COLO668 (cell line): ENCODE data around the gene MRPL58.
"Not testable (repeated sequence)": the region's sequence is repeated elsewhere in the genome, so short reads cannot be mapped to it uniquely, and the experiment has no call there.

Experiments used
- DNase-seq: peaks from one replicate; lab custom pipeline; 2025; ENCODE audit not compliant: unreplicated experiment; lab: John Stamatoyannopoulos, UW

The MRPL58 gene

GRCh38 chr17:74987418-74987908, 25.0 kb upstream of the MRPL58 start, which contains the start of gene CDR2L:
CDR2L (plus strand) TSS chr17:74987632; CDS start chr17:74988044, 412 bp downstream.
- peak; percentile 91 for DNase-seq

- peak; percentile 50 for DNase-seq
These were observed 24.4 kb upstream of the MRPL58 start for GRCh38 chr17:74987909-74988711.

GRCh38 chr17:74990581-74991105, 21.8 kb upstream of the MRPL58 start:
- no peak for DNase-seq

GRCh38 chr17:74992223-74992622, 20.2 kb upstream of the MRPL58 start:
- no peak for DNase-seq

- no peak for DNase-seq
These were observed 18.0 kb upstream of the MRPL58 start for GRCh38 chr17:74994440-74994839.

- no peak for DNase-seq
These were observed 16.6 kb upstream of the MRPL58 start for GRCh38 chr17:74995847-74996246.

GRCh38 chr17:74998783-74999182, 13.7 kb upstream of the MRPL58 start:
- DNase-seq: no peak

GRCh38 chr17:74999523-74999922, 12.9 kb upstream of the MRPL58 start:
- DNase-seq: no peak

- no peak for DNase-seq
These were observed 10.3 kb upstream of the MRPL58 start for GRCh38 chr17:75001915-75002843.

GRCh38 chr17:75003070-75003956, 9.2 kb upstream of the MRPL58 start:
- no peak for DNase-seq

- DNase-seq: no peak
These were observed 8.5 kb upstream of the MRPL58 start for GRCh38 chr17:75003957-75004355.

GRCh38 chr17:75004371-75004770, 8.1 kb upstream of the MRPL58 start:
- DNase-seq: no peak

- DNase-seq: no peak
These were observed 7.2 kb upstream of the MRPL58 start for GRCh38 chr17:75005291-75005690.

GRCh38 chr17:75006084-75006483, 6.4 kb upstream of the MRPL58 start:
- DNase-seq: not testable (repeated sequence)

GRCh38 chr17:75006653-75007052, 5.8 kb upstream of the MRPL58 start:
- no peak for DNase-seq

GRCh38 chr17:75008373-75008772, 4.1 kb upstream of the MRPL58 start:
- peak; percentile 66 for DNase-seq

GRCh38 chr17:75009139-75009724, 3.2 kb upstream of the MRPL58 start:
- DNase-seq: no peak

GRCh38 chr17:75010683-75011400, 1.6 kb upstream of the MRPL58 start:
- DNase-seq: peak; percentile 85

GRCh38 chr17:75011401-75012095, 922 bp upstream of the MRPL58 start:
- peak; percentile 32 for DNase-seq
